Prostate gland (tissue), 2 donors: ENCODE measurements around the gene TACC2. TPM values are rescaled to one million over a fixed set of nuclear protein-coding genes. Genes with fewer than 3 reads are reported as not detected.

Experiments
- DNase-seq: peaks from one replicate; pipeline ENCODE4 v3.0.0-alpha.2; 2019; ENCODE audit warnings: low spot score
- H3K27ac ChIP-seq, 2 donors: fragments of 200-600 bp; sonication (generic); 2 replicates each; pipeline ENCODE4 v1.5.1; 2017 to 2019
- H3K27me3 ChIP-seq: fragments of 200-600 bp; sonication (generic); replicated peaks from 2 replicates; pipeline ENCODE4 v1.5.1; 2019; ENCODE audit not compliant: insufficient read depth
- H3K36me3 ChIP-seq, 2 donors: fragments of 200-600 bp; sonication (generic); 1 replicate in 1 of 2; 2 replicates in 1 of 2; pipeline versions ENCODE4 v1.5.1 to v1.8.1; 2017 to 2019
- H3K4me1 ChIP-seq: fragments of 200-600 bp; sonication (generic); replicated peaks from 2 replicates; pipeline ENCODE4 v1.5.1; 2019
- H3K4me3 ChIP-seq, 2 donors: fragments of 200-600 bp; sonication (generic); 2 replicates each; pipeline ENCODE4 v1.5.1; 2017 to 2019
- H3K9me3 ChIP-seq: fragments of 200-600 bp; sonication (generic); 2 replicates; pipeline ENCODE4 v1.5.1; 2017
- CTCF ChIP-seq, 4 experiments: fragments of 200-600 bp in 2 of 4; fragments of 450-650 bp in 2 of 4; sonication (generic) in 2 of 4; IDR thresholded peaks; 1 replicate in 3 of 4; 2 replicates in 1 of 4; pipeline ENCODE4 v1.5.1; 2016 to 2019; ENCODE audit warnings: antibody characterized with exemption in 4 of 4, mild to moderate bottlenecking in 2 of 4, moderate library complexity in 2 of 4
- POLR2A ChIP-seq: fragments of 450-650 bp; IDR thresholded peaks from one replicate; pipeline ENCODE4 v1.6.1; 2016; ENCODE audit warnings: antibody characterized with exemption, mild to moderate bottlenecking
- POLR2AphosphoS5 ChIP-seq: sonication (generic); formaldehyde crosslinking; IDR thresholded peaks from one replicate; pipeline ENCODE4 v1.6.1; 2017; ENCODE audit warnings: antibody characterized with exemption
- WGBS: methylation state at CpG from one replicate; pipeline ENCODE4 v1.1.5; 2018; 5-methylcytosine and 5-hydroxymethylcytosine counted together
- intact Hi-C: fragments of 100-400 bp; cut with DNase I; formaldehyde crosslinking; loops from one replicate; pipeline ENCODE4 v1.14.2; 2022
- total RNA-seq, 2 donors: library from RNA; depleted of rRNA; stranded (reverse); fragments of >200 nt; gene quantifications; one replicate each; pipeline ENCODE4 v1.1.0, GENCODE V29; 2016

TACC2 gene
- total RNA-seq, 2 donors from 2014 or later, result 101 to 140 TPM

- TF ChIP-seq POLR2AphosphoS5 (no peak), CTCF (IDR thresholded peaks at IDR 0.05) (no peak), POLR2A (no peak)
- no peaks in the 10 kb centered on the region for H3K36me3 ChIP-seq
- no peaks in the 10 kb centered on the region for H3K4me1 ChIP-seq
- H3K27ac ChIP-seq, result no peak overlapping the region
- no peak for DNase-seq
- H3K9me3 ChIP-seq, result no peaks in the 10 kb centered on the region
- WGBS, result 90% methylated on average over 13 of the region's 13 CpGs
- intact Hi-C loops, result no loop called here
- no peaks in the 10 kb centered on the region for H3K27me3 ChIP-seq
- H3K4me3 ChIP-seq, result no peak overlapping the region
Observed at GRCh38 chr10:122290833-122291532, 302.0 kb downstream of the TACC2 start.

- TF ChIP-seq POLR2A, result no peak
- no peak for TF ChIP-seq POLR2AphosphoS5
- TF ChIP-seq CTCF (IDR thresholded peaks at IDR 0.05), result no peak
- no peak overlapping the region for H3K4me3 ChIP-seq
- no peak overlapping the region for H3K27ac ChIP-seq
- intact Hi-C loops, result no loop called here
- H3K36me3 ChIP-seq, result no peaks in the 10 kb centered on the region
- H3K4me1 ChIP-seq, result no peaks in the 10 kb centered on the region
- no peaks in the 10 kb centered on the region for H3K27me3 ChIP-seq
- no peaks in the 10 kb centered on the region for H3K9me3 ChIP-seq
- 95% methylated on average over 5 of the region's 5 CpGs for WGBS
- DNase-seq, result no peak
Observed at GRCh38 chr10:122291739-122292138, 302.8 kb downstream of the TACC2 start.

GRCh38 chr10:122292376-122292775 is 303.4 kb downstream of the TACC2 start:
- no peak for DNase-seq
- no peaks in the 10 kb centered on the region for H3K4me1 ChIP-seq
- TF ChIP-seq POLR2A (no peak), POLR2AphosphoS5 (no peak), CTCF (IDR thresholded peaks at IDR 0.05) (no peak)
- WGBS, result 84% methylated on average over 3 of the region's 3 CpGs
- no peaks in the 10 kb centered on the region for H3K9me3 ChIP-seq
- H3K27me3 ChIP-seq, result no peaks in the 10 kb centered on the region
- H3K36me3 ChIP-seq, result no peaks in the 10 kb centered on the region
- intact Hi-C loops, result no loop called here
- no peak overlapping the region for H3K27ac ChIP-seq
- H3K4me3 ChIP-seq, result no peak overlapping the region

- Histone ChIP-seq H3K4me3 (no peak overlapping the region), H3K36me3 (no peaks in the 10 kb centered on the region), H3K27ac (no peak overlapping the region), H3K4me1 (no peaks in the 10 kb centered on the region), H3K27me3 (no peaks in the 10 kb centered on the region), H3K9me3 (no peaks in the 10 kb centered on the region)
- 79% methylated on average over 10 of the region's 10 CpGs for WGBS
- TF ChIP-seq POLR2A (no peak), POLR2AphosphoS5 (no peak), CTCF (IDR thresholded peaks at IDR 0.05) (no peak)
- intact Hi-C loops, result no loop called here
- DNase-seq, result no peak
Observed at GRCh38 chr10:122293156-122293960, 304.4 kb downstream of the TACC2 start.
